SH-SY5Y (cell line): ENCODE results near the gene PCDHGA9.

Experiments
- GATA2 ChIP-seq: IDR thresholded peaks from 2 replicates; pipeline ENCODE4 v1.6.1; 2011; ENCODE audit warnings: mild to moderate bottlenecking, low read depth, low read length
- GATA3 ChIP-seq: IDR thresholded peaks from 2 replicates; pipeline ENCODE4 v1.6.1; 2011; ENCODE audit warnings: low read depth, mild to moderate bottlenecking, low read length, moderate library complexity

- TF ChIP-seq GATA2 = no peak
- no peak for TF ChIP-seq GATA3
Observed at GRCh38 chr5:141431286-141431685, 28.7 kb downstream of the PCDHGA9 start.
